ENCODE data around the gene SNAP29. TPM values are rescaled to one million over a fixed set of nuclear protein-coding genes. Genes with fewer than 3 reads are reported as not detected.
"Not testable (repeated sequence)": the region's sequence is repeated elsewhere in the genome, so short reads cannot be mapped to it uniquely, and the experiment has no call there.

Gene SNAP29
- total RNA-seq, 2 experiments from 2014 or later: 20.0 to 22.6 TPM

GRCh38 chr22:20889025-20889704, 30.4 kb downstream of the SNAP29 start:
- no peak for TF ChIP-seq CTCF (IDR thresholded peaks at IDR 0.05)
- Mint-ChIP-seq H3K9me3 (no peaks in the 10 kb centered on the region), H3K4me3 (no peak overlapping the region), H3K36me3 (ENCODE audit: low read depth) (peaks cover 9% of the 10 kb centered on the region), H3K27ac (no peak overlapping the region), H3K27me3 (no peaks in the 10 kb centered on the region), H3K4me1 (ENCODE audit: low read depth) (no peaks in the 10 kb centered on the region)
- DNase-seq (no peak), ATAC-seq (no peak)
- intact Hi-C loops (cut with micrococcal nuclease): no loop called here
- ChIA-PET CTCF (no interaction called here), POLR2A (no interaction called here)

- no peak overlapping the region for H3K27ac Mint-ChIP-seq
- H3K27me3 Mint-ChIP-seq: no peaks in the 10 kb centered on the region
- intact Hi-C loops (cut with micrococcal nuclease): no loop called here
- H3K4me1 Mint-ChIP-seq (ENCODE audit: low read depth): no peaks in the 10 kb centered on the region
- DNase-seq (no peak), ATAC-seq (no peak)
- CTCF ChIA-PET: no interaction called here
- H3K36me3 Mint-ChIP-seq (ENCODE audit: low read depth): peaks cover 5% of the 10 kb centered on the region
- H3K9me3 Mint-ChIP-seq: no peaks in the 10 kb centered on the region
- POLR2A ChIA-PET: no interaction called here
- no peak for TF ChIP-seq CTCF (IDR thresholded peaks at IDR 0.05)
- no peak overlapping the region for H3K4me3 Mint-ChIP-seq
Observed at GRCh38 chr22:20889904-20890540, 31.2 kb downstream of the SNAP29 start.

- CTCF ChIA-PET: no interaction called here
- no peak for ATAC-seq
- H3K4me3 Mint-ChIP-seq: no peak overlapping the region
- POLR2A ChIA-PET: no interaction called here
- no peaks in the 10 kb centered on the region for H3K9me3 Mint-ChIP-seq
- H3K27ac Mint-ChIP-seq: no peak overlapping the region
- intact Hi-C loops (cut with micrococcal nuclease): no loop called here
- H3K36me3 Mint-ChIP-seq (ENCODE audit: low read depth): peaks cover 5% of the 10 kb centered on the region
- H3K4me1 Mint-ChIP-seq (ENCODE audit: low read depth): no peaks in the 10 kb centered on the region
- TF ChIP-seq CTCF (IDR thresholded peaks at IDR 0.05): no peak
- peaks cover 2% of the 10 kb centered on the region for H3K27me3 Mint-ChIP-seq
- DNase-seq: no peak
Observed at GRCh38 chr22:20890975-20891374, 32.2 kb downstream of the SNAP29 start.

GRCh38 chr22:20897737-20898136, 38.9 kb downstream of the SNAP29 start:
- CTCF ChIA-PET: interaction anchor here (1.4 to 1.5 kb wide), 2 partner anchors 11 to 123 kb away, joined by 3 read pairs; no protein-coding TSS in a partner anchor
- POLR2A ChIA-PET, H3K27me3 Mint-ChIP-seq: not testable (repeated sequence)

GRCh38 chr22:20899827-20900423, 41.1 kb downstream of the SNAP29 start:
- Mint-ChIP-seq H3K36me3 (ENCODE audit: low read depth) (no peaks in the 10 kb centered on the region), H3K9me3 (no peaks in the 10 kb centered on the region), H3K27ac (no peak overlapping the region), H3K4me1 (ENCODE audit: low read depth) (no peaks in the 10 kb centered on the region), H3K27me3 (peaks cover 2% of the 10 kb centered on the region), H3K4me3 (no peak overlapping the region)
- POLR2A ChIA-PET: no interaction called here
- DNase-seq: no peak
- CTCF ChIA-PET: no interaction called here
- intact Hi-C loops (cut with micrococcal nuclease): loop anchor here (10.0 kb wide), 1 partner anchor 195 kb away; no protein-coding TSS in a partner anchor
- ATAC-seq: no peak
- no peak for TF ChIP-seq CTCF (IDR thresholded peaks at IDR 0.05)

More at GRCh38 chr22:20897737-20898136, 38.9 kb downstream of the SNAP29 start:
- H3K9me3 Mint-ChIP-seq; H3K27ac Mint-ChIP-seq; H3K4me3 Mint-ChIP-seq; H3K36me3 Mint-ChIP-seq (ENCODE audit: low read depth); intact Hi-C loops (cut with micrococcal nuclease); DNase-seq; H3K4me1 Mint-ChIP-seq (ENCODE audit: low read depth); ATAC-seq: not testable (repeated sequence)

GRCh38 chr22:20901093-20902033, 42.6 kb downstream of the SNAP29 start:
- H3K9me3 Mint-ChIP-seq; H3K4me3 Mint-ChIP-seq; ATAC-seq; DNase-seq; H3K36me3 Mint-ChIP-seq (ENCODE audit: low read depth); H3K4me1 Mint-ChIP-seq (ENCODE audit: low read depth); H3K27ac Mint-ChIP-seq; H3K27me3 Mint-ChIP-seq: not testable (repeated sequence)
- intact Hi-C loops (cut with micrococcal nuclease): loop anchor here (10.0 kb wide), 1 partner anchor 193 kb away; no protein-coding TSS in a partner anchor
- POLR2A ChIA-PET: interaction anchor here (0.6 kb wide), 1 partner anchor 57 kb away, joined by 5 read pairs; no protein-coding TSS in a partner anchor
- CTCF ChIA-PET: interaction anchor here (0.7 to 1.0 kb wide), 2 partner anchors 16 to 20 kb away, joined by 3 to 6 read pairs; partner anchors contain the start of gene CRKL
